A549 treated with Mapracorat at 1 μM for 4 hours (cell line): ENCODE results near the gene GPRASP2. TPM values are rescaled to one million over a fixed set of nuclear protein-coding genes. Genes with fewer than 3 reads are reported as not detected.

Source experiments
- total RNA-seq: library from RNA; stranded (reverse); fragments of 200-300 nt; extraction: Qiagen RNA extraction; gene quantifications from 5 replicates; pipeline ENCODE4 v1.2.3, GENCODE V29; 2022

Gene GPRASP2
- total RNA-seq, result 4.2 to 6.0 TPM (median 5.5 TPM) in 5 replicates

DNA sequence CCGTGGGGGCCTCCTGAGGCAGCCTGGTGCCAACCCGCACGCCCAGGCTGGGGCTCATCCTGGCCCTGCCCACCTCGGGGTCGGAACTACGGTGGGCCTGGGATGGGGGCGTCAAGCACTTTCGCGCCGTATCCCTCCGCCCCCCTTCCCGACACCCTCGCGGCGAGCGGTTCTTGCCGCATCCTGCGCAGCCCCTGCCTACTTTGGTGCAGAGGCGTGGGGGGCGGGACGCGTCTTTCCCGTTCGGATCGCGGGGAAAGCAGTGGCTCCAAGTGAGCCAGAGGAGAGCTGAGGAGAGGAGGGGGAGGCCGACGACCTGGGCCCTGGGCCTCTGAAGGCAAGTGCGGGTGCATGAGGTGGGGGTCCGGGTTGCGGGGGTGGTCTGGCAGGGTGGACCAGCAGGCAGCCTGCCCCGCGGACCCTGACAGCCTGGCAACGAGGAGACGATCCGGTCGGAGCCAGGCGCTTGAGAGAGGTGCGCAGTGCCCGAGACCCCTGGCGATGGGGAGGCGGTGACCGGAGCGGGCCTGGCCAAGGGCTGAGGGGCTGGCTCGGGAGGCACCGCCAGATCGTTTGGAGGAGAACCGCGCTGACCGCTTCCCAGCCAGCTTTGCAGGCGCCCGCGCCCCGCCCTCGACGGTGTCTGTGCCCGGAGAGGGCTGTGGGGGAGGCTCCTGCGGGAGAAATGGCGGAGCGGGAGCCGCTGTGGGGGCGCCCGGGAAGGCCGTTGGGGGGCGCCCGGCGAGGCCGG is at the start of gene GPRASP2:
TSS of gene GPRASP2 (plus strand) at position 233 of the 751 bp plus-strand sequence. CDS start 2,422 bp downstream, outside the sequence.

DNA sequence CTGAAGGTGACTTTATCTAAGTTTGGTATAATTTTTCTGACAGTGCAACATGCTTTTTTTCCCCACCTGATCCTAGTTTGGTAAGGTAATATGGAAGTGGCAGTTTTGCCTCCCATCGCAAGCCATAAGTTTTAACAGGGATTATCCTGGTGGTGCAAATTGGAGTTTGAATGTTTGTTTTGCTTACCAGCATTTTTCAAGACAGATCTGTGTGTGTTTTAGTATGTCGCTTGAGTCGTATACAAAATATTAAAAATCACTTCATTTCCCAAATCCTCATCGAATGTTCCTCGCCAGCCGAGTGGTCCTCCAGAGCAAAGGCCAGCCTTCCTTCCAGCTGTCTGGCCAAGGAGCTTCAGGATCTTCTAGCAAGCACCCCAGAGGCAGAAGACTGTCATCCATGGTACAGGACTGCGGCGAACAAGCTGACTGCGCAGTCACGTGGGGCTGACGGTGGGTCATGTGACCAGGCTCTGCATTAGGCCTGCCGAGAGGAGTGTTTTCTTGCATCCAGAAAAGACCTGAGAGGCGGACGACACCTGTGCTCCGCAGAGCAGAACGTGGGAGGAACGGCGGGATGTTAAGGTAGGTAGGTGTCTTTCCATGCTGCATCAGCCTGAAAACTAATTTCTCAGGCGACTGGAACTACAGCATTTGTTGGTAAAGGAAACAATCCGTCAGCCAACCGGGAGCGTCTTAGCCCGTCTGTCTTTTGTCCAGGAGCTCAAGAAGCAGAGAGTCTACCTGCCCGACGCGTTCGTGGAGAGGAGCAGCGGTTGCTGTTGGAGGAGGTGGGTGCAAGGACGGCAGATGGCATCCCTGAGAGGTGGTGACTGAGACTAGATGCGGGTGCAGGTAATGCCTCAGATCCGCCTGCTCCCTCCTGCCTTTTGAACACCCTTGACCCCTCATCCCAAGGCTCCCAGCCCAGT is 8.3 kb downstream of the GPRASP2 start, which contains the start of gene GPRASP3:
TSS of gene GPRASP3 (plus strand) at position 507 of the 932 bp plus-strand sequence. CDS start 28,253 bp downstream, outside the sequence.

Other genes starting within 250 kb of the GPRASP2 start
- not detected in 5 replicates for gene TCP11X2, start 240.6 kb upstream of the GPRASP2 start, total RNA-seq
- gene TMSB15A, start 195.7 kb upstream of the GPRASP2 start, total RNA-seq, result 0.60 to 1.2 TPM (median 0.89 TPM) in 5 replicates
- 8.8 to 13.9 TPM (median 10.4 TPM) in 5 replicates for gene ARMCX5, start 112.9 kb upstream of the GPRASP2 start, total RNA-seq
- 0.22 to 0.35 TPM (median 0.26 TPM) in 5 replicates for gene GPRASP1, start 61.0 kb upstream of the GPRASP2 start, total RNA-seq
- gene GPRASP3, start 8.3 kb downstream of the GPRASP2 start, total RNA-seq, result 2.8 to 3.9 TPM (median 3.8 TPM) in 5 replicates
- 0.18 to 0.22 TPM in 2 of 5 replicates, not detected in the others for gene RAB40AL, start 224.8 kb downstream of the GPRASP2 start, total RNA-seq